GM19025 (cell line): Measurements from ENCODE around the gene HSDL1.

Experiments
- ATAC-seq: cut with Tn5 transposase; IDR thresholded peaks from one replicate; pipeline ENCODE4 v1.9.1; 2021; ENCODE audit warnings: mild to moderate bottlenecking, low read depth, moderate library complexity; ENCODE audit not compliant: unreplicated experiment

The HSDL1 gene

GRCh38 chr16:84176192-84177053 lies 31.4 kb upstream of the HSDL1 start:
- no peak for ATAC-seq

- peak; percentile 87 for ATAC-seq
Observed at GRCh38 chr16:84175350-84176081, 30.5 kb upstream of the HSDL1 start.

DNA sequence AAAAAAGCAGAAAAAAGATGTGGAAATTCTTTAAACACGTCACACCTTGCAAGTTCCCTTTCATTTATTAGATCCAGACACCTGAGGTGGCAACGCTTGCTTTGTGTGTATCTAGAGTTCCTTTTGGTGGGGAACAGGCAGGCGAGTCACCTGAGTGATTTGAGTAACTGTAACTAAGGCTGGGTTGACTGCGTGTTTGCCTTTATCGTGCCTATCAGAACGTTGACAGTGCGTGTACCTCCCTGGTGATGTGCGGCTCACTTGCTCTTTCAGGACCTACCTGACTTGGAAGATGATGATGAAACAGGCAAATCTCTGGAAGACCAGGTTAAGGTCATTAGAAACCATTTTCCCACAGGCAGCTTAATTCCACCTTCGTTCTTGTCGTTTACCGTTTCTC lies 29.4 kb upstream of the HSDL1 start:
- no peak for ATAC-seq

DNA sequence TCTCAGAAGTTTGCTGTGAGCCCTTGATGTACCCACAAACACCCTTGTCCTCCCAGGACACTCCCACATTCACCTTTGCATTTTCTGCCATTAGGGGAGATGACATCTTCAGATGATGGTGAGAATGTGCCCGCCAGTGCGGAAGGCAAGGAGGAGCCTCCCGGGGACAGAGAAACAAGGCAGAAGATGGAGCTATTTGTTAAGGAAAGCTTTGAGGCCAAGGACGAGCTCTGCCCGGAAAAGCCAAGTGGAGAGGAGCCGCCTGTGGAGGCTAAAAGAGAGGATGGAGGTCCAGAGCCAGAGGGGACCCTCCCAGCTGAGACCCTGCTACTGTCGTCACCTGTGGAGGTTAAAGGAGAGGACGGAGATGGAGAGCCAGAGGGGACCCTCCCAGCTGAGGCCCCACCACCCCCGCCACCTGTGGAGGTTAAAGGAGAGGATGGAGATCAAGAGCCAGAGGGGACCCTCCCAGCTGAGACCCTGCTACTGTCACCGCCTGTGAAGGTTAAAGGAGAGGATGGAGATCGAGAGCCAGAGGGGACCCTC lies 24.9 kb upstream of the HSDL1 start:
- ATAC-seq: no peak

DNA sequence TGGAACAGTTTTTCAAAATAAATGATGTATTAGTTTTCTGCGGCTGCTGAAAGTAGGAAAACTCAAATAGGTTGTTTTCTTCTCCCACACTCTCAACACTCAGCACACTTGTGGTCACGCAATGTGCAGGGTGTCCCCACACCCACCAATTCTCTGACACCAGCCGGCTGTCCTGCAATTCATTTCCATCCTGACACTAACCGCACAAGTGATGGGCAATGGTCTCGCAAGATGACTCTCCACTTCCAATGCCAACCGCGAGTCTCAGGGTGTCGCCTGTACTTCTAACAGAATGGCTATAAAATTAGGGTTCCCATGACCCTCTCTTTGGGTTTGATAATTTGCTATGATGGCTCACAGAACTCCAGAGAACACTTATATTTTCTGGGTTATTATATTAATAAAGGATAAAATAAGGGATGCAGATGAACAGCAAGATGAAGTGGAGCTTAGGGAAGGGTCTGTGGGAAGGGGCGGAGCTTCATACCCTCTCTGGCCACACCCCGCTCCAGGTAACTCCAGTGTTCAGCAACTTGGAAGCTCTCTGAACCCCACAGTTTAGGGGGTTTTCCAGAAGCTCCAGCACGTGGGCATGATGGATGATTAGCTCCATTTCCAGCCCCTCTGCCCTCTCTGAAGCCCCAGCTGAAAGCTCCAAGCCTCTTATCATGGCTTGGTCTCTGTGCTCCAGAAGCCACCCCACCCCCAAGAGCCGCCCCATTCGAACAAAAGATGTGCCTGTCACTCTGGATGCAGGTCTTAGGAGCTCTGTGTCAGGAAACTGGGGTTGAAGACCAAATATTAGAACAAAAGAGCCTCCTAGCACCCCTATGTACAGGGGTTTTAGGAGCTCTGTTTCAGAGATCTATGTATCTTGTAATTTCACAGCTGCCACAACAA lies 22.1 kb upstream of the HSDL1 start:
- ATAC-seq: no peak

- no peak for ATAC-seq
Observed at GRCh38 chr16:84165746-84166145, 20.8 kb upstream of the HSDL1 start.

DNA sequence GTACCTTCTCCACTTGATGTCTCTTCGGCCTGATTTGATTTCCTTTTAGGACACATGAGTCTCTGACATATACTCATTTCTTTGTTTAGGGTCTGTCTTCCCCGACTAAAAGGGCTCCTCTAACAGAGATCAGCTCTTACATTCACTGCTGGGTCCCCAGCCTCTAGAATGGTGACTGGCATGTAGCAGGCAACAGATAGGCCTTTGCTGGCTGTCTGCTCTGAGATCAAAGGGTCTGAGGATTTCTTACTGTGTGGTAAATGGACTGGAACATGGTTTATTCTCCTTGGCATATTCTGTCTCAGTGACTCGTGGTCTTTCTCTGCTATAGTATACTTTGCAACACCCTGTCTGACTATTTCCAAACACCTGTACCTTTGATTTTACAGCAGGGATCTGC lies 16.8 kb upstream of the HSDL1 start:
- ATAC-seq: no peak

DNA sequence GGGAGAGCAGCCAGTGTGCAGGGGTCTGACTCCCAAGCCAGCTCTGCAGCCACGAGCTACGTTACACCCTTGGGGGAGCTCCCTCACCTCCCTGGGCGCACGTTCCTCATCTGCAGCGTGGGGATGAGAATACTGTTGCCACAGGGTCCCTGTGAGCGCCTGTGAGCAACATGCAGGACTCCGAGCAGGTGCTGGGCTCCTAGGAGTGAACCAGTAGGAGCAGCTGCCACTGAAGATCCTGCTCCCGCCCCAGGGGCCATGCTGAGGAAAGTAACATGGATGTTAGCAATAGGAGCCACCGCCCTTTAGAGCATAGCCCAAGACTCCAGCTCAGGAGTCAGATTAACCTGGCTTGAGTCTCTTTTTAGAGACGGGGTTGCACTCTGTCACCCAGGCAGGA lies 16.1 kb upstream of the HSDL1 start:
- ATAC-seq: no peak

DNA sequence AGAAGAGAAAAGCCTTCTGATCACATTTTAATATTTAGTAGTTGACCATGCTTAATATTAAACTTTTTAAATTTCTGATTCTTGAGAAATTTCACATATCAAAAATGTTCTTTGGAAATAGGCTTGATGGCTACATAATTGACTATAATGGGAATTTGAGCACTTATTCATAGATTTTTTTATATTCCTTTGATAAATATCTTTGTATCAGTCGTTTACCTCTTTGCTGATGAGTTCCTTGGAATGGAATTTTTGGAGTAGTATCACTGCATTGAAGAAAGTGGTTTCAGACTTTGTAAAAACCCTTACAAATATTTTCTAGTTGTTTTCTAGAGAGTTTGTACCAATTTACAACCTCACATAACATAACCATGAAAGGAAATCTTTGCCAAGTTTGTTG lies 14.8 kb upstream of the HSDL1 start:
- no peak for ATAC-seq

DNA sequence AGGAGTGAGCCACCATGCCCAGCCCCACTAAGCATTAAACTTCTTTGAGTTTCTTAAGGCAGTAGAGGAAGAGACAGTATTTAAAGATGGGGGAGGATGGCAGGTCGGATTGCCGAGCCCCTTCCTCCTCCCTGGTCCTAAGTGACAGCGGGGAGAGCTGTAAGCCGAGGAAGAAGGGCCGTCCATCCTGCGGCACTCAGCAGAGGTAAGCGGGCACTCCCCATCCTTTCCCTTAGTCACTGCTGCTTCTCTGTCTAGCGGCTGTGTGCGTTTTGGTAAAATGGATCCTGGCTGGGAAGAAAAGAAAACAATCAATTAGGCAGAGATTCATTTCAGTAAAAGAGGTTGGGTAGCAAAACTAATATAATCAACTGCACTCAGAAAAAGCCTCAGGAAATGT lies 14.0 kb upstream of the HSDL1 start:
- no peak for ATAC-seq

GRCh38 chr16:84156342-84156784 lies 11.4 kb upstream of the HSDL1 start:
- no peak for ATAC-seq

GRCh38 chr16:84155771-84156170 lies 10.8 kb upstream of the HSDL1 start:
- no peak for ATAC-seq

DNA sequence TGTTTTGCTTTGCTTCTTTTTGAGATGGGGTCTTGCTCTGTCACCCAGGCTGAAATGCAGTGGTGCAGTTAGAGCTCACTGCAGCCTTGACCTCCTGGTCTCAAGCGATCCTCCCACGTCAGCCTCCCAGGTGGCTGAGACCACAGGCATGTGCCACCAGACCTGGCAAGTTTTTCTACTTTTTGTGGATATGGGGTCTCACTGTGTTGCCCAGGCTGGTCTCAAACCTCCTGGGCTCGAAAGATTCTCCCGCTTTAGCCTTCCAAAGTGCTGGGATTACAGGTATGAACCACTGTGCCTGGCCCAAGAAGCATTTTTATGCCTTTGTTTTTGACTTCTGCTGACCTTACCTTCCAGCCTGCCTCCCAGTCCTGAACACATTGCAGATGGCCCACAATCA lies 10.2 kb upstream of the HSDL1 start:
- ATAC-seq: no peak

DNA sequence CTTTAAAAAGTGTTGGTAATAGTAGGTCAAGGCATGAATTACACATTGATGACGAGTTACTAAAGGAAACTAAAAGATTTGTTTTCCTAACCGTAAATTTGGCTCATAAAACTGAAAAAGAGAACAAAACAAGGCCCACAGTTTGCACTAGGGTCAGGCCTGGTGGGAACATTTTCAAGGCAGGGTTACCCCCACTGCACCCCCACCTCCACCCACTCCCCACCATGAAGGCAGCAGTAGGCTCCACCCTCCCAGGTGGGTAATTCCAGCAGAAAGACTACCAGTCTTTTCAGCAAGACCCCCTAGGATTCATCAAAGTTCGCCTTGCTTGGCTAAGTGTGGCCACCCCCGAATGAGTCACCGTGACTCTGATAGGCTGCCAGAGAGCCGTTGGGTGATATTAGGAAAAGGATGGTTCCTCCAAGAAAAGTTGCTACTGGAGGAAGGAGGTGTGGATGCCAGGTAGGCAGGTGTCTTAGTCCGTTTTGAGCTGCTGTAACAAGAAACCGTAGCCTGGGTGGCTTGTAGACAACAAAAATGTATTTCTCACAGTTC lies 8.8 kb upstream of the HSDL1 start:
- ATAC-seq: no peak

DNA sequence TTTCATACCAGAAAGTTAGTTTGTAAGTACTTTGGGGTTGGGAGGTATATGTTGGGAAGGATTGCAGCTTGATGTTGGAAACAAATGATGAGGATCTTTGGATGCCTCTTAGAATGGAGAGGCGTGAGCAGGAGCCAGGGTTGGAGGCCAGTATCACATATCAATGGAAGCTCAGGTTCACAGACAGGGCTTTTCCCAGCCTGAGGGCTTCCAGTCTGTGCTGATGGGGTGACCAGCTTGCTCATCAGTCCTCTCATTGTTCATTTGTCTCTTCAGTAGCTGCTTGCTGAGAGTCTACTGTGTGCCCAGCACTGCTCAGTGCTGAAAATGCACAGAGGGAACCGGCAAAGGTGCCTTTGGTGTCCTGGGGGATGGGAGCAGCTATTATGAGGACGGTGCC lies 5.9 kb upstream of the HSDL1 start:
- no peak for ATAC-seq

DNA sequence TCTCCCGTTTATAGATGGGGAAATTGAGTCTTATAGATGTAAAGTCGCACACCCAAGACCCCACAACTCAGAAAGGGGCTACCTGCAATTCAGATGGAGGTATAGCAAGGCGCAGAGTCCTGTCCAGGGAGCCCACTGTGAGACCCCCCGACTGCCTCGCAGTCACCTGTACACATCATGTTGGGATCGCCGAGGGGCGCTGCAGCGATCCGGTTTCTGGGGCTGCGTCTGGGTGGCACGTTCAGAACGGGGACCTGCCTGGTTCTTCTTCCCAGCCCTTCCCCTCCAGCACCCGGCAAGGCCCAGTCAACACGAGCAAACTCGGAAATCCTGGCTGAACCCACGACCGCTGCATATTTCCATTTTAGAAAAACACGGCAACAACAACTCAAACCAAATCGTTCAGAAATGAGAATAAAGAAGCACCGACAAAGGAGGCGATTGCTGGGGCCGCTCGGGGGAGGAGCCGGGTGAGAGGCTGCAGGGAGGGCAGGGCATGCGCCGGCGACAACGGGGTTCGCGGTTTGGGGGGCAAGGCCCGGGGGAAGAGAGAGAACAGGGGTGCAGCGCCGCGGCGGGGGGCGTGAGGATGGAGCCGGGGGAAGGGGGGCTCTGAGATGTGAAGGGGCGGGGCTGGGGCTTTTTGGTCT lies 643 bp downstream of the HSDL1 start:
- ATAC-seq: no peak

- ATAC-seq: no peak
Observed at GRCh38 chr16:84143784-84144199, 1.2 kb downstream of the HSDL1 start.

DNA sequence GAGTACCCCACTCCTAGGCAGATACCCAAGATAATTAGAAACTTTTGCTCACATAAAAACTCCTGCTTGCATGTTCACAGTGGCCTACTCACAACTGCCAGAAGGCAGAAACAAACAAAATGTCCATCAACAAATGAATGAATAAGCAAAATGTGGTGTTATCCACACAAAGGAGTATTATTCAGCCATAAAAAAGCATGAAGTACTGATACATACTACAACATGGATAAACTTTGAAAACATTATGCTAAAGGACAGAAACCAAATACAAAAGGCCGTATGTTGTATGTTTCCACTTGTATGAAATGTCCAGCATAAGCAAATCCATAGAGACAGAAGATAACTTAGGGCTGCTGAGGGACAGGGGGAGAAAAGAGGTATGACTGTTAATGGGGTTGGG lies 1.9 kb downstream of the HSDL1 start:
- ATAC-seq: no peak

GRCh38 chr16:84141143-84141670 lies 3.8 kb downstream of the HSDL1 start:
- ATAC-seq: no peak
